Right lobe of liver (tissue), 6 donors: Measurements from ENCODE around the gene PLAC1. TPM values are rescaled to one million over a fixed set of nuclear protein-coding genes. Genes with fewer than 3 reads are reported as not detected.

Experiments used
- ATAC-seq, 4 donors: fragments of 200-7000 bp; cut with Tn5 transposase; one replicate each; pipeline ENCODE4 v1.9.1; 2020; ENCODE audit warnings: mild to moderate bottlenecking in 4 of 4, moderate library complexity in 4 of 4
- DNase-seq, 3 donors: peaks; one replicate each; pipeline ENCODE4 v3.0.0-alpha.2; 2020
- H3K27ac ChIP-seq, 3 donors: fragments of 200-600 bp; one replicate each; pipeline ENCODE4 v1.8.0; 2022
- H3K27me3 ChIP-seq, 2 donors: fragments of 200-600 bp; one replicate each; pipeline ENCODE4 v1.8.0; 2022
- H3K36me3 ChIP-seq, 4 donors: fragments of 200-600 bp; sonication (generic) in 1 of 4; one replicate each; pipeline versions ENCODE4 v1.5.1 to v1.8.0; 2017 to 2022; ENCODE audit warnings: control low read depth in 1 of 4
- H3K4me1 ChIP-seq, 4 donors: fragments of 200-600 bp; sonication (generic) in 1 of 4; one replicate each; pipeline versions ENCODE4 v1.5.1 to v1.8.0; 2017 to 2022; ENCODE audit warnings: control low read depth in 1 of 4
- H3K4me3 ChIP-seq, 3 donors: fragments of 200-600 bp; one replicate each; pipeline ENCODE4 v1.8.0; 2022
- H3K9me3 ChIP-seq, 4 donors: fragments of 200-600 bp; sonication (generic) in 1 of 4; one replicate each; pipeline versions ENCODE4 v1.5.1 to v1.8.0; 2017 to 2022; ENCODE audit warnings: control low read depth in 1 of 4
- POLR2A ChIP-seq: fragments of 450-650 bp; IDR thresholded peaks from one replicate; pipeline ENCODE4 v1.6.1; 2017; ENCODE audit warnings: antibody characterized with exemption, mild to moderate bottlenecking
- WGBS: methylation state at CpG from one replicate; pipeline ENCODE4 v1.1.6; 2018; ENCODE audit warnings: low coverage, low lambda C conversion rate; ENCODE audit not compliant: insufficient coverage; ENCODE audit errors: missing lambda C conversion rate; 5-methylcytosine and 5-hydroxymethylcytosine counted together
- intact Hi-C, 2 donors: fragments of 100-400 bp; cut with DNase I; formaldehyde crosslinking; loops; one replicate each; pipeline versions ENCODE4 v1.11.2 to v1.14.1; 2022
- long read RNA-seq: library from polyadenylated mRNA; unstranded; transcript quantifications from one replicate; pipeline ENCODE4 v2.0.0, GENCODE V29; 2019
- total RNA-seq, 6 experiments: library from RNA; depleted of rRNA in 2 of 6; stranded (reverse); fragments of >200 nt in 2 of 6; fragmentation: NEBNext Ultra II Directional in 3 of 6; extraction: Animal tissue kit (Norgen Biotek cat#: 25700) in 3 of 6; gene quantifications; one replicate each; pipeline versions ENCODE4 v1.1.0 to v1.2.4, GENCODE V29; 2016 to 2023
- TF ChIP-seq, protein P1 (sequence below), 4 donors: fragments of 200-600 bp in 3 of 4; fragments of 450-650 bp in 1 of 4; IDR thresholded peaks; one replicate each; pipeline versions ENCODE4 v1.5.1 to v1.8.0; 2016 to 2022; ENCODE audit warnings: antibody characterized with exemption in 4 of 4, mild to moderate bottlenecking in 2 of 4
- donor health status: DM: no; HTN: yes; CAD: no.
- donor health status: DM: no; HTN: no; CAD: no.
- donor health status: DM: no; HTN: no; CAD: no.
- donor health status: DM: no; HTN: yes; CAD: no.
- donor health status: DM: no; HTN: yes; CAD: no.

The PLAC1 gene, protein sequence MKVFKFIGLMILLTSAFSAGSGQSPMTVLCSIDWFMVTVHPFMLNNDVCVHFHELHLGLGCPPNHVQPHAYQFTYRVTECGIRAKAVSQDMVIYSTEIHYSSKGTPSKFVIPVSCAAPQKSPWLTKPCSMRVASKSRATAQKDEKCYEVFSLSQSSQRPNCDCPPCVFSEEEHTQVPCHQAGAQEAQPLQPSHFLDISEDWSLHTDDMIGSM
- total RNA-seq, result not detected
- long read RNA-seq, result 0 reads

DNA sequence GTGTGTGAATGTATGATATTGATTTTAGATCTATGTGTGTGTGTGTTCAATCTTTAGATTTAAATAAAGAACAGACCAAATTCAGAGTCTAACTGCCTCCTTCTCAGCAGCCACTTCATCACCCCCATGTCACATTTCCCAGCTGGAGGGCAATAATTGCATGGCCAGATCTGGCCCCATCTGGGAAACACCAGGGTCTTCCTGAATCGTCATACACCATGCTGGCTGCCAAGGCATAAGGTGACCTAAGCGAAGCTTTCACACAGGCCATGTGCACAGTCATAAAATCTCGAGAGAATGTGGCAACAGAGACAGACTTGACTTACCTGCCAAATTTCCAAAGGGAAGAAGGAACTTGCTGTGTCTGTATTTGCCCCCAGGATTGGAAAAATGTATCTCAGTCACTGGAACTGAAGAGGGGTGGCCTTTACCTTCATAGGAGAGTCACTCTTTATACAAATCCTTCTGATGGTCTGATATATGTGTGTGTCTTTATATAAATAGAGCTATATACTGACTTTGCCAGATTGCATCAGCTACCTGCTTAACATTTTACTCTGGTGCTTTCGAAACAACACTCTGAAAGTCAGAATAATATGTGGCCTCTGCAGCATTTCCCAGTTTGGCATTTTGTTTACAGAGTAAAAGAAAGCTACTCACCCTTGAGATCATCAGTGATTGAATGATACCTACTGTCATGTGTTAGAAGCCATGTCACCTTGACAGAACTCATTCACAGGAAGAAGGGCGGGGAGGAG lies at the start of gene PLAC1:
TSS of gene PLAC1 (minus strand) at position 470 of the 758 bp plus-strand sequence. CDS start 91,789 bp downstream, outside the sequence.
- Histone ChIP-seq H3K27ac (no peak within 1 kb of the TSS), H3K4me3 (no peak within 1 kb of the TSS), H3K36me3 (no peaks in the 10 kb centered on the region), H3K9me3 (no peaks in the 10 kb centered on the region), H3K27me3 (no peaks in the 10 kb centered on the region), H3K4me1 (no peaks in the 10 kb centered on the region)
- TF ChIP-seq POLR2A, result no peak
- TF ChIP-seq, protein P1, sequence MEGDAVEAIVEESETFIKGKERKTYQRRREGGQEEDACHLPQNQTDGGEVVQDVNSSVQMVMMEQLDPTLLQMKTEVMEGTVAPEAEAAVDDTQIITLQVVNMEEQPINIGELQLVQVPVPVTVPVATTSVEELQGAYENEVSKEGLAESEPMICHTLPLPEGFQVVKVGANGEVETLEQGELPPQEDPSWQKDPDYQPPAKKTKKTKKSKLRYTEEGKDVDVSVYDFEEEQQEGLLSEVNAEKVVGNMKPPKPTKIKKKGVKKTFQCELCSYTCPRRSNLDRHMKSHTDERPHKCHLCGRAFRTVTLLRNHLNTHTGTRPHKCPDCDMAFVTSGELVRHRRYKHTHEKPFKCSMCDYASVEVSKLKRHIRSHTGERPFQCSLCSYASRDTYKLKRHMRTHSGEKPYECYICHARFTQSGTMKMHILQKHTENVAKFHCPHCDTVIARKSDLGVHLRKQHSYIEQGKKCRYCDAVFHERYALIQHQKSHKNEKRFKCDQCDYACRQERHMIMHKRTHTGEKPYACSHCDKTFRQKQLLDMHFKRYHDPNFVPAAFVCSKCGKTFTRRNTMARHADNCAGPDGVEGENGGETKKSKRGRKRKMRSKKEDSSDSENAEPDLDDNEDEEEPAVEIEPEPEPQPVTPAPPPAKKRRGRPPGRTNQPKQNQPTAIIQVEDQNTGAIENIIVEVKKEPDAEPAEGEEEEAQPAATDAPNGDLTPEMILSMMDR (IDR thresholded peaks at IDR 0.05), result no peak
- no peak for ATAC-seq
- 41% methylated on average over 5 of the region's 5 CpGs for WGBS
- DNase-seq, result no peak
- intact Hi-C loops, result no loop called here

DNA sequence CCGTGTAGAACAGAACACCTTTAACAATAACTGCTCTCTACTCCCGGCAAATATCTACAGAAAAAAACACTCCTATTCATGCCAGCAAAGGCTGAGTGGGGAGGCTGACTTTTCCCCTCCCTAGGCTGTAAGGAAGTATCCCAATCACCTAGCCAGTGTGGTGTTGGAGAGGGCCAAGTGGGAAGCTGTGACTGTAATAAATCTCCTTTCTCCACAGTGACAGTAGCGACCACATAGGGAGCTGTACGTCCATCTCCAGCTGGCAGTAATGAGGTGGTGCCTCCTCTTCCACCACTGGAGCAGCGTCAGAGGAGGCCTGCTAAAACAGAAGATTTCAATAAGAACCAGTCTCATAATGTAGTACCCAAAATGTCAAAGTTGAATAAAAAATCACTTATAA lies 47.9 kb upstream of the PLAC1 start:
- intact Hi-C loops, result no loop called here
- H3K27me3 ChIP-seq, result no peaks in the 10 kb centered on the region
- no peak overlapping the region for H3K4me3 ChIP-seq
- H3K36me3 ChIP-seq, result no peaks in the 10 kb centered on the region
- H3K4me1 ChIP-seq, result no peaks in the 10 kb centered on the region
- TF ChIP-seq, protein P1 (IDR thresholded peaks at IDR 0.05), result no peak
- TF ChIP-seq POLR2A, result no peak
- no peak for DNase-seq
- WGBS, result 56% methylated on average over 3 of the region's 5 CpGs
- no peak for ATAC-seq
- no peaks in the 10 kb centered on the region for H3K9me3 ChIP-seq
- no peak overlapping the region for H3K27ac ChIP-seq

DNA sequence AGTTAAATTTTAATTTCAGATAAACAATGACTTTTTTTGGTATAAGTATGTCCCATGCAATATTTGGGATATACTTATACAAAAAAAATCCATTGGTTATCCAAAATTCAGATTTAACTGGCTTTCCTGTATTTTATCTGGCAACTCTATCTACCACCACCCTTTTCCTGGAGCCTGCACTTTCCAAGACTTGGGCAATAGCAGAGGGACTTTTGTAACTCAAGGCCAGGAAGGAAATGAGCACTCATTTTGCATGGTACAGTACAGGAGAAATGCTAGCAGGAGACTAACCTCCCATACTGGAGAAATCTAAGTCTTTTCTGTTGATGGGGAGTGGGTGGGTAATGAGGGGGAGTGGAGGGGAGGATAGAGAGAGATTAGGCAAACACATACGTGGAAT lies 37.7 kb upstream of the PLAC1 start:
- no peaks in the 10 kb centered on the region for H3K36me3 ChIP-seq
- no peak for TF ChIP-seq POLR2A
- TF ChIP-seq, protein P1 (IDR thresholded peaks at IDR 0.05), result no peak

DNA sequence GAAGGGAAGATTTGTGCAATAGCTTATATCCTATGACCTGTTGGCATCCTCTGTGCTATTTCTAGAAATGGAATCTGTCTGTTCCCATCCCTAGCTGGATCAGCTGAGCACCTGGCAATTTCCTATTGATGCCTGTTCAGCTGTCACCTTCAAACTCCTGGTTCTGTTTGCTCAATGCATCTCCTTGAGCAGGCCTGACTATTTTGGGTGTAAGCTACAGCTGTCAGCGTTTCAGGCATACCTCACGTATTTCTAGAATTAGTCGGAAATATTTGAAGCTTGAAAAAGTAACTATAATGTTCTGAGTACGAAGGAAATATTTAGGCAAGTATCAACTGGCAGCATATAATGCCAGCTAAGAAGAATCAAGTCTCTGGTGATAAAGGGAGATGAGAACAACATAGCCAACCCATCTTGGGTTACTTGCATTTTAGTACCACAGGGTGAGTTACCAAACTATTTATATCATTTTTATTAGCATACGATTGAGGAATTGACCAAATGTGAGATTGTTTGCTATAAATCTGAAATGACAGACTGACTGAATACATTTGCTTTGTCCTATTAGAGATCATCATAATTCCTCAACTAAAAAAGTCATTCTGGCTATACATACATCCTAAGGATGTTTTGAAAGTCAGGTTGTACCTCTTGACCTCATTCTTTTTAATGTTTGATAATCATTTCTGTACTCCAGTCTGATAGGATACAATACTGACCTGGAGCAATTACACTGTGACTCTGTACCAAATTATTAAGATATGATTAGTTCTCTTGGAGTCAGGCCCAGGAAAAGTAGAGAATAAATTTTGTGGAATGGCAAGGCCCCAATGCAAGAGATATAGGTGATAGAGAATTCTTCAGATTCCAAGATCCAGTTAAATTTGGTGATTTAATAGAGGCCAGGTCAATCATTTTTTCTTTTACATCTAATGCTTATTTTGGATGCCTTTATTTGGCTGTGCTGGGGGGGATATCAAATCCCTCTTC lies 36.4 kb upstream of the PLAC1 start:
- ATAC-seq, result no peak
- Histone ChIP-seq H3K27ac (no peak overlapping the region), H3K27me3 (no peaks in the 10 kb centered on the region), H3K36me3 (no peaks in the 10 kb centered on the region), H3K9me3 (no peaks in the 10 kb centered on the region), H3K4me1 (no peaks in the 10 kb centered on the region), H3K4me3 (no peak overlapping the region)
- 51% methylated on average over 5 of the region's 5 CpGs for WGBS
- TF ChIP-seq POLR2A, result no peak
- TF ChIP-seq, protein P1 (IDR thresholded peaks at IDR 0.05), result no peak
- intact Hi-C loops, result no loop called here
- DNase-seq, result no peak

More for the DNA sequence above, 37.7 kb upstream of the PLAC1 start:
- H3K4me3 ChIP-seq, result no peak overlapping the region
- DNase-seq (no peak), ATAC-seq (no peak)
- WGBS, result 64% methylated on average over 1 of the region's 1 CpG
- no peaks in the 10 kb centered on the region for H3K9me3 ChIP-seq
- no peaks in the 10 kb centered on the region for H3K27me3 ChIP-seq
- no peaks in the 10 kb centered on the region for H3K4me1 ChIP-seq
- intact Hi-C loops, result no loop called here
- no peak overlapping the region for H3K27ac ChIP-seq
